D721Med (cell line): Measurements from ENCODE around the gene MAPK13.

Experiments used
- DNase-seq: peaks from one replicate; pipeline ENCODE4 v3.0.0; 2011; ENCODE audit warnings: low spot score; ENCODE audit not compliant: insufficient read length
- FAIRE-seq: peaks from 2 replicates; lab custom pipeline; 2011; peaks lifted over from hg19 to GRCh38; lab: Jason Lieb, UNC
- CTCF ChIP-seq: IDR thresholded peaks from 2 replicates; pipeline ENCODE4 v1.5.1; 2012; ENCODE audit warnings: mild to moderate bottlenecking, control low read depth; ENCODE audit not compliant: insufficient read depth; ENCODE audit errors: missing control alignments

MAPK13 gene

GRCh38 chr6:36114798-36115408 is 15.4 kb upstream of the MAPK13 start:
- no peak for DNase-seq
- FAIRE-seq = no peak
- TF ChIP-seq CTCF = no peak

- no peak for FAIRE-seq
- no peak for DNase-seq
- no peak for TF ChIP-seq CTCF
Measured at GRCh38 chr6:36115412-36115811, 14.9 kb upstream of the MAPK13 start.

GRCh38 chr6:36116066-36116864 is 14.0 kb upstream of the MAPK13 start:
- FAIRE-seq = no peak

GRCh38 chr6:36116943-36117342 is 13.4 kb upstream of the MAPK13 start:
- DNase-seq (no peak), FAIRE-seq (no peak)
- no peak for TF ChIP-seq CTCF

More at GRCh38 chr6:36116066-36116864, 14.0 kb upstream of the MAPK13 start:
- TF ChIP-seq CTCF = no peak
- no peak for DNase-seq

GRCh38 chr6:36117658-36118549 is 12.4 kb upstream of the MAPK13 start:
- FAIRE-seq (no peak), DNase-seq (no peak)
- no peak for TF ChIP-seq CTCF

GRCh38 chr6:36118550-36119107 is 11.7 kb upstream of the MAPK13 start:
- TF ChIP-seq CTCF = no peak
- DNase-seq (no peak), FAIRE-seq (no peak)
